Endothelial cell of umbilical vein (primary cell): ENCODE measurements around the gene RPLP2. TPM values are rescaled to one million over a fixed set of nuclear protein-coding genes. Genes with fewer than 3 reads are reported as not detected.

Experiments
- BruUV-seq: library from RNA; stranded (reverse); fragments of 400-500 nt; replicated peaks from 2 replicates; lab custom pipeline; 2021; lab: Mats Ljungman, UMichigan
- CTCF ChIA-PET: fragments of 300-600, 350-600 bp; sonication (Branson Sonifier 250); formaldehyde crosslinking; loops from one replicate; lab custom pipeline; 2021; ENCODE audit warnings: antibody characterized with exemption, inconsistent platforms; lab: Charles Lee
- POLR2A ChIA-PET: fragments of 300-600, 350-600 bp; sonication (Branson Sonifier 250); formaldehyde crosslinking; loops from one replicate; lab custom pipeline; 2021; ENCODE audit warnings: antibody characterized with exemption, inconsistent platforms; lab: Charles Lee
- DNase-seq: peaks from one replicate; pipeline ENCODE4 v3.0.0-alpha.2; 2011; ENCODE audit warnings: low read depth, low spot score
- FAIRE-seq: peaks from 2 replicates; lab custom pipeline; 2011; peaks lifted over from hg19 to GRCh38; lab: Jason Lieb, UNC
- H2AFZ ChIP-seq: 2 replicates; pipeline ENCODE4 v1.6.0; 2012; ENCODE audit warnings: low read depth, low read length, control low read depth, inconsistent platforms
- H3K27ac ChIP-seq: 2 replicates; pipeline ENCODE4 v1.5.1; 2011; ENCODE audit warnings: low read depth, mild to moderate bottlenecking, control low read depth, low read length, moderate library complexity; ENCODE audit not compliant: insufficient read depth
- H3K27me3 ChIP-seq, 2 experiments: 2 replicates each; pipeline versions ENCODE4 v1.6.0 to v1.6.1; 2011; ENCODE audit warnings: low read length in 2 of 2, mixed read lengths in 1 of 2; ENCODE audit not compliant: control insufficient read depth in 2 of 2, insufficient read depth in 2 of 2
- H3K36me3 ChIP-seq, 2 experiments: 2 replicates in 1 of 2; 3 replicates in 1 of 2; pipeline ENCODE4 v1.5.1; 2011; ENCODE audit warnings: low read length in 2 of 2, mild to moderate bottlenecking in 1 of 2, moderate library complexity in 1 of 2; ENCODE audit not compliant: control insufficient read depth in 2 of 2, insufficient read depth in 2 of 2; ENCODE audit errors: extremely low read depth in 1 of 2
- H3K4me1 ChIP-seq: 3 replicates; pipeline ENCODE4 v1.5.1; 2011; ENCODE audit warnings: mild to moderate bottlenecking, low read length; ENCODE audit not compliant: control insufficient read depth, insufficient read depth; ENCODE audit errors: extremely low read depth
- H3K4me2 ChIP-seq: 2 replicates; pipeline ENCODE4 v1.6.1; 2011; ENCODE audit warnings: low read length, control low read depth, mixed read lengths; ENCODE audit not compliant: insufficient read depth
- H3K4me3 ChIP-seq, 3 experiments: fragments of 200-600 bp in 1 of 3; sonication (generic), shearing (Covaris generic) in 1 of 3; replicated peaks in 1 of 3; 2 replicates each; pipeline ENCODE4 v1.5.1; 2011 to 2016; ENCODE audit warnings: control low read depth in 3 of 3, low read length in 3 of 3, mild to moderate bottlenecking in 2 of 3, inconsistent platforms in 1 of 3, low read depth in 1 of 3, moderate library complexity in 1 of 3; ENCODE audit not compliant: insufficient read depth in 1 of 3
- H3K79me2 ChIP-seq: 2 replicates; pipeline ENCODE4 v1.6.0; 2012; ENCODE audit warnings: low read length, inconsistent platforms; ENCODE audit not compliant: control insufficient read depth, insufficient read depth
- H3K9ac ChIP-seq: replicated peaks from 2 replicates; pipeline ENCODE3; 2011; ENCODE audit warnings: low read length, control low read depth; ENCODE audit not compliant: insufficient read depth; ENCODE audit errors: extremely low read depth
- H3K9me1 ChIP-seq: replicated peaks from 3 replicates; pipeline ENCODE4 v1.6.0; 2011; ENCODE audit warnings: mild to moderate bottlenecking, low read length; ENCODE audit not compliant: control insufficient read depth, insufficient read depth; ENCODE audit errors: extremely low read depth
- H3K9me3 ChIP-seq: replicated peaks from 2 replicates; pipeline ENCODE4 v1.5.1; 2012; ENCODE audit warnings: low read length, inconsistent platforms; ENCODE audit not compliant: control insufficient read depth, insufficient read depth
- H4K20me1 ChIP-seq: replicated peaks from 2 replicates; pipeline ENCODE3; 2011; ENCODE audit warnings: mild to moderate bottlenecking, low read length; ENCODE audit not compliant: control insufficient read depth, insufficient read depth; ENCODE audit errors: extremely low read depth
- JUN ChIP-seq: IDR thresholded peaks from 2 replicates; pipeline ENCODE4 v1.6.1; 2011; ENCODE audit warnings: borderline replicate concordance, low read depth; ENCODE audit not compliant: insufficient read length, insufficient read depth
- MYC ChIP-seq: IDR thresholded peaks from one replicate; pipeline ENCODE4 v1.6.1; 2011; ENCODE audit warnings: mild to moderate bottlenecking, low read depth, low read length
- POLR2A ChIP-seq: IDR thresholded peaks from 2 replicates; pipeline ENCODE4 v1.6.1; 2012; ENCODE audit warnings: low read depth, mild to moderate bottlenecking, control low read depth, low read length
- POLR2AphosphoS5 ChIP-seq: IDR thresholded peaks from 2 replicates; pipeline ENCODE4 v1.6.1; 2012; ENCODE audit warnings: low read depth, mild to moderate bottlenecking, control low read depth, low read length, moderate library complexity; ENCODE audit not compliant: insufficient read depth
- dilution Hi-C: fragments of 300-500 bp; cut with MboI; formaldehyde crosslinking; loops from one replicate; pipeline ENCODE4 v1.15.0; 2019; ENCODE audit warnings: low sequenced_read_pairs; ENCODE audit not compliant: extremely low pct_ligation_motif_present
- intact Hi-C: fragments of 100-400 bp; cut with micrococcal nuclease; formaldehyde crosslinking; loops from one replicate; pipeline ENCODE4 v1.10.0; 2022
- polyA plus RNA-seq, 4 experiments: library from polyadenylated mRNA; depleted of rRNA in 3 of 4; stranded (reverse) in 3 of 4; unstranded in 1 of 4; fragments of >200 nt; gene quantifications; 2 replicates each; pipeline versions ENCODE4 v1.2.1 to v1.2.3, GENCODE V29; 2011 to 2012; ENCODE audit warnings: missing spikeins in 1 of 4
- total RNA-seq: library from RNA; stranded (reverse); gene quantifications from 2 replicates; pipeline ENCODE4 v1.2.3, GENCODE V29; 2021
- TF ChIP-seq, protein P1 (sequence below), 2 donors: IDR thresholded peaks; 1 replicate in 1 of 2; 2 replicates in 1 of 2; pipeline ENCODE4 v1.5.1; 2011; ENCODE audit warnings: low read length in 2 of 2, mild to moderate bottlenecking in 2 of 2, moderate library complexity in 2 of 2, control low read depth in 1 of 2, inconsistent platforms in 1 of 2, low read depth in 1 of 2; ENCODE audit not compliant: insufficient read depth in 1 of 2; ENCODE audit errors: extremely low read depth in 1 of 2

The RPLP2 gene
- total and polyA plus RNA-seq, 2 donors (not counting 3 experiments of a cell fraction or from before 2014, with no cell fraction given): 1,579 to 1,739 TPM

DNA sequence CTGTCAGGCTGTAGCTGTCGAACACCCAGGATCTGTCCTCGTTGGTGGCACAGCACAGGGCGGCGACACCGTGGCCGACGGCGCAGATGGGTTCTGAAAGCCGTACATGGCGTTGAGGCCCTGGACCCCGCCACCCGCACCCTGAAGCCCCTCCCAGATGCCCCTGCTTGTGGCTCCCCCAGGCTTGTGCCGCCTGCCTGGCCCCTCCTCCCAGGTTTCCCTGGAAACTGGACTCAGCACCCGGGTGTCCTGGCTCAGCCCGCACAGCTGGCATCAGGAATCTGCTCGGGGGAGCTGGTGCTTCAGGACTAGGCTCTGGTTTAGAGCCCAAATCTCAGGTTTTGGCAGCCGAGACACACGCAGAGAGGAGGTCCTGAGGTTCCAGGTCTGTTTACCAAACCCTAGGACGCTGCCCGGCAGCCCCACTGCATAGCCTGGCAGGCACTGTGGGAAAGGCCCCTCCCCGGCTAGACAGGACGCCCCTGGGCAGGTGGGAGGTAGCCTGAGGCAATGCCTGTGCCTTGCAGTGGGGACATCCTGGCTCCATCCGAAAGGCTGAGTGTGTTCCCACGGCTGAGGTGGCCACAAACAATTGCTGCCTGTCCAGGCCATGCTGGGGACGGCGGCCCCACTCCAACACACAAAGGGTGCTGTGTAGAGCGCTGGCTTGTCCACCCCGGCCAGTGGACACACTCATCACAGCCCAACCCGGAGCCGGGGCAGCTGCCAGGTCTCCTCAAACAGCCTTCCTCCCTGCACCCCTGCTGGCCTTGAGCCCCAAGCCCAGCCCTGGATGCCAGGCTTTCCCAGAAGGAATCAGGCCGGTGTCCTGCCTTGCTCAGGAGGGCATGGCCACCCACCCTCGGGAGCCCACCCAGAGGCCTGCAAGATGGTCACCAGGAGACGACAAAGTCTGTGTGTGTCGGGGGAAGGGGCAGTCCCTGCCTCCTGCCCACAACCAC is 37.1 kb upstream of the RPLP2 start:
- H3K9me3 ChIP-seq: no peaks in the 10 kb centered on the region
- peaks cover 17% of the 10 kb centered on the region for H3K4me1 ChIP-seq
- FAIRE-seq (no peak), DNase-seq (no peak)
- intact Hi-C loops: no loop called here
- H2AFZ ChIP-seq: no peak overlapping the region
- H3K9ac ChIP-seq: no peak overlapping the region
- BruUV-seq: no TSS peak
- H3K36me3 ChIP-seq: peaks cover 17 to 37% of the 10 kb centered on the region in 2 experiments
- H4K20me1 ChIP-seq: no peaks in the 10 kb centered on the region
- peaks cover 56% of the 10 kb centered on the region for H3K79me2 ChIP-seq
- ChIA-PET CTCF (no interaction called here), POLR2A (no interaction called here)
- no peaks in the 10 kb centered on the region for H3K27me3 ChIP-seq
- TF ChIP-seq JUN (no peak), MYC (no peak), POLR2AphosphoS5 (no peak), POLR2A (peak; percentile 27)
- TF ChIP-seq, protein P1, sequence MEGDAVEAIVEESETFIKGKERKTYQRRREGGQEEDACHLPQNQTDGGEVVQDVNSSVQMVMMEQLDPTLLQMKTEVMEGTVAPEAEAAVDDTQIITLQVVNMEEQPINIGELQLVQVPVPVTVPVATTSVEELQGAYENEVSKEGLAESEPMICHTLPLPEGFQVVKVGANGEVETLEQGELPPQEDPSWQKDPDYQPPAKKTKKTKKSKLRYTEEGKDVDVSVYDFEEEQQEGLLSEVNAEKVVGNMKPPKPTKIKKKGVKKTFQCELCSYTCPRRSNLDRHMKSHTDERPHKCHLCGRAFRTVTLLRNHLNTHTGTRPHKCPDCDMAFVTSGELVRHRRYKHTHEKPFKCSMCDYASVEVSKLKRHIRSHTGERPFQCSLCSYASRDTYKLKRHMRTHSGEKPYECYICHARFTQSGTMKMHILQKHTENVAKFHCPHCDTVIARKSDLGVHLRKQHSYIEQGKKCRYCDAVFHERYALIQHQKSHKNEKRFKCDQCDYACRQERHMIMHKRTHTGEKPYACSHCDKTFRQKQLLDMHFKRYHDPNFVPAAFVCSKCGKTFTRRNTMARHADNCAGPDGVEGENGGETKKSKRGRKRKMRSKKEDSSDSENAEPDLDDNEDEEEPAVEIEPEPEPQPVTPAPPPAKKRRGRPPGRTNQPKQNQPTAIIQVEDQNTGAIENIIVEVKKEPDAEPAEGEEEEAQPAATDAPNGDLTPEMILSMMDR (IDR thresholded peaks at IDR 0.05; ENCODE audit: extremely low read depth in 1 of 2, insufficient read depth in 1 of 2, low read depth in 1 of 2, low read length in 2 of 2): no peak
- dilution Hi-C loops: no loop called here
- H3K9me1 ChIP-seq: no peaks in the 10 kb centered on the region
- no peak overlapping the region for H3K27ac ChIP-seq
- no peak overlapping the region for H3K4me3 ChIP-seq
- H3K4me2 ChIP-seq: no peak overlapping the region
